H9 (cell line): ENCODE measurements around the gene ZRANB3. TPM values are rescaled to one million over a fixed set of nuclear protein-coding genes. Genes with fewer than 3 reads are reported as not detected.

Source experiments
- DNase-seq: peaks from one replicate; pipeline ENCODE4 v3.0.0-alpha.2; 2017
- H2AFZ ChIP-seq: one replicate; pipeline ENCODE4 v1.6.1; 2013; ENCODE audit warnings: mild to moderate bottlenecking, low read length, control low read depth, moderate library complexity
- H2AK5ac ChIP-seq: 2 replicates; pipeline ENCODE4 v1.6.1; 2013; ENCODE audit warnings: low read length, control low read depth, mixed read lengths; ENCODE audit not compliant: insufficient read length
- H2BK120ac ChIP-seq: one replicate; pipeline ENCODE4 v1.6.1; 2013; ENCODE audit warnings: low read depth, mild to moderate bottlenecking, low read length, control low read depth, inconsistent platforms; ENCODE audit not compliant: poor library complexity, severe bottlenecking
- H2BK12ac ChIP-seq: 2 replicates; pipeline ENCODE4 v1.6.1; 2013; ENCODE audit warnings: low read length, control low read depth, mixed read lengths, low read depth; ENCODE audit not compliant: insufficient read length
- H2BK15ac ChIP-seq: 2 replicates; pipeline ENCODE4 v1.6.1; 2013; ENCODE audit warnings: low read depth, low read length, control low read depth
- H2BK20ac ChIP-seq: one replicate; pipeline ENCODE4 v1.6.1; 2013; ENCODE audit warnings: low read depth, mild to moderate bottlenecking, low read length, control low read depth, inconsistent platforms; ENCODE audit not compliant: poor library complexity, severe bottlenecking
- H2BK5ac ChIP-seq: 2 replicates; pipeline ENCODE4 v1.6.1; 2013; ENCODE audit warnings: low read length, control low read depth, mixed read lengths; ENCODE audit not compliant: insufficient read length
- H3K14ac ChIP-seq: 2 replicates; pipeline ENCODE4 v1.6.1; 2013; ENCODE audit warnings: low read length, control low read depth; ENCODE audit not compliant: insufficient read depth
- H3K18ac ChIP-seq: 2 replicates; pipeline ENCODE4 v1.6.1; 2013; ENCODE audit warnings: low read depth, mild to moderate bottlenecking, mixed read lengths, low read length, control low read depth; ENCODE audit not compliant: insufficient read length
- H3K23ac ChIP-seq: 2 replicates; pipeline ENCODE4 v1.6.1; 2013; ENCODE audit warnings: low read length, control low read depth, mixed read lengths, low read depth; ENCODE audit not compliant: insufficient read length
- H3K23me2 ChIP-seq: 2 replicates; pipeline ENCODE4 v1.6.1; 2013; ENCODE audit warnings: low read depth, mild to moderate bottlenecking, mixed read lengths, low read length, control low read depth; ENCODE audit not compliant: insufficient read length, poor library complexity, severe bottlenecking
- H3K27ac ChIP-seq: 2 replicates; pipeline ENCODE4 v1.5.1; 2013; ENCODE audit warnings: low read length, control low read depth, mixed read lengths, low read depth; ENCODE audit not compliant: insufficient read length
- H3K27me3 ChIP-seq: 2 replicates; pipeline ENCODE4 v1.6.1; 2013; ENCODE audit warnings: low read length, control low read depth, inconsistent platforms; ENCODE audit not compliant: insufficient read depth
- H3K4ac ChIP-seq: 2 replicates; pipeline ENCODE4 v1.6.1; 2013; ENCODE audit warnings: low read depth, mild to moderate bottlenecking, control low read depth, inconsistent platforms, low read length, moderate library complexity
- H3K4me1 ChIP-seq: 2 replicates; pipeline ENCODE4 v1.6.1; 2013; ENCODE audit warnings: low read length, control low read depth, inconsistent platforms; ENCODE audit not compliant: insufficient read depth
- H3K4me2 ChIP-seq: 2 replicates; pipeline ENCODE4 v1.6.1; 2013; ENCODE audit warnings: low read length, control low read depth, mixed read lengths; ENCODE audit not compliant: insufficient read length, insufficient read depth
- H3K56ac ChIP-seq: 2 replicates; pipeline ENCODE4 v1.6.1; 2013; ENCODE audit warnings: low read depth, mild to moderate bottlenecking, mixed read lengths, low read length, control low read depth; ENCODE audit not compliant: insufficient read length
- H3K79me1 ChIP-seq: 2 replicates; pipeline ENCODE4 v1.6.1; 2013; ENCODE audit warnings: low read depth, mild to moderate bottlenecking, moderate library complexity, low read length, control low read depth, inconsistent platforms; ENCODE audit not compliant: insufficient read depth, poor library complexity, severe bottlenecking
- H3K79me2 ChIP-seq: 2 replicates; pipeline ENCODE4 v1.6.1; 2013; ENCODE audit warnings: low read length, control low read depth, inconsistent platforms; ENCODE audit not compliant: insufficient read depth
- H3K9ac ChIP-seq: 2 replicates; pipeline ENCODE4 v1.6.1; 2013; ENCODE audit warnings: low read length, control low read depth, mixed read lengths; ENCODE audit not compliant: insufficient read length; ENCODE audit errors: extremely low read depth
- H3K9me3 ChIP-seq: one replicate; pipeline ENCODE4 v1.6.1; 2013; ENCODE audit warnings: low read depth, low read length, inconsistent platforms; ENCODE audit not compliant: control insufficient read depth
- H3T11ph ChIP-seq: one replicate; pipeline ENCODE4 v1.6.1; 2013; ENCODE audit warnings: mild to moderate bottlenecking, low read length, control low read depth, inconsistent platforms
- H4K20me1 ChIP-seq: one replicate; pipeline ENCODE4 v1.6.1; 2013; ENCODE audit not compliant: control insufficient read depth, insufficient read length, insufficient read depth
- H4K5ac ChIP-seq: 2 replicates; pipeline ENCODE4 v1.6.1; 2013; ENCODE audit warnings: low read depth, mild to moderate bottlenecking, mixed read lengths, low read length, control low read depth; ENCODE audit not compliant: insufficient read length
- H4K8ac ChIP-seq: replicated peaks from 2 replicates; pipeline ENCODE4 v1.6.1; 2013; ENCODE audit warnings: low read length, control low read depth, mixed read lengths, low read depth; ENCODE audit not compliant: insufficient read length
- H4K91ac ChIP-seq: 2 replicates; pipeline ENCODE4 v1.6.1; 2013; ENCODE audit warnings: low read depth, mild to moderate bottlenecking, moderate library complexity, mixed read lengths, low read length, control low read depth; ENCODE audit not compliant: insufficient read length
- H3K27ac Mint-ChIP-seq, 3 experiments: 2 replicates in 2 of 3; 3 replicates in 1 of 3; pipeline ENCODE4 v1.8.0; 2020 to 2021; ENCODE audit warnings: mixed read lengths in 3 of 3, mild to moderate bottlenecking in 1 of 3, moderate library complexity in 1 of 3
- H3K27me3 Mint-ChIP-seq: 2 replicates; pipeline ENCODE4 v1.8.0; 2021; ENCODE audit warnings: low read depth, mild to moderate bottlenecking, moderate library complexity, mixed read lengths
- H3K36me3 Mint-ChIP-seq, 3 experiments: 2 replicates in 2 of 3; 3 replicates in 1 of 3; pipeline ENCODE4 v1.8.0; 2020 to 2021; ENCODE audit warnings: low read depth in 3 of 3, mixed read lengths in 3 of 3; ENCODE audit not compliant: insufficient read depth in 1 of 3
- H3K4me1 Mint-ChIP-seq, 2 experiments: 2 replicates each; pipeline ENCODE4 v1.8.0; 2020; ENCODE audit warnings: mixed read lengths in 2 of 2
- H3K4me3 Mint-ChIP-seq, 2 experiments: 2 replicates in 1 of 2; 3 replicates in 1 of 2; pipeline ENCODE4 v1.8.0; 2020 to 2021; ENCODE audit warnings: mild to moderate bottlenecking in 2 of 2, mixed read lengths in 2 of 2, moderate library complexity in 1 of 2
- H3K9me3 Mint-ChIP-seq, 2 experiments: 2 replicates in 1 of 2; 3 replicates in 1 of 2; pipeline ENCODE4 v1.8.0; 2020; ENCODE audit warnings: mild to moderate bottlenecking in 2 of 2, mixed read lengths in 2 of 2, moderate library complexity in 1 of 2
- WGBS: extraction: QIAGEN DNeasy Blood & Tissue Kit; methylation state at CpG from one replicate; pipeline ENCODE4 v1.1.7; 2013; ENCODE audit warnings: missing lambda C conversion rate, low lambda C conversion rate, mixed read lengths; ENCODE audit not compliant: insufficient read length; ENCODE audit errors: extremely low coverage; 5-methylcytosine and 5-hydroxymethylcytosine counted together
- total RNA-seq: library from RNA; stranded (reverse); gene quantifications from 2 replicates; pipeline ENCODE4 v1.2.1, GENCODE V29; 2021
- TF ChIP-seq, protein P1 (sequence below): fragments of 200-600 bp; sonication (generic); conservative IDR thresholded peaks from 3 replicates; pipeline ENCODE4 v1.8.0; 2021; ENCODE audit warnings: antibody characterized with exemption, mild to moderate bottlenecking

The ZRANB3 gene
- total RNA-seq, 1 experiment from 2014 or later: 16.7 TPM

DNA sequence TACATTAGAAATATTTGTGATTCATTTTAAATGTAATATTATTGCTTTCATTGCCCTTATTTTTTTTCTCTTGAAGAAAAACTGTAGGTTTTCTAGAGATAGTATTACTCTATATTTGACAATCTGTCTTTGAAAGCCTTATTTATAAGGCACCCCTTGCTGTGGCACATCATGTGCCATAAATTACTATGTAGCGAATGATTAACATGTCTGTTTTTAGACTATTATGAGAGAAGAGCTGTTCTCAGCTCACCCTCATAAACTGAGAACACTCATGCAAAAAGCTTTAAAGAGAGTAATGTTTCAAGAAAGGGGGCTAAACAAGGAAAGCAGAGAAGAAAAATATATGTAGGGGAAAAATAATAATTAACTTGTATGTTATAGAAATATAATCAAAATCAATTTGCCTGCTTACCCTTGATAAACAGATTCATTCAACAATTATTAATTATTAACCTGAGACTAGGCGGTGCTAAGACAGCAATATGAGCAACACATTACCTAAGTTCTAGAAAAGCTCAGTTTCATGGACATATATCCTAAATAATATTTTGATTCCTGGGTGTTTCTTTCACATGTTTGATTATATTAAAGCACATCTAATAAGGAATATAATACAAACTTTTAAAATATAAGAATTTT is 409.9 kb downstream of the ZRANB3 start:
- no peak for DNase-seq
- Histone ChIP-seq H2BK20ac (no peak overlapping the region), H3K4me1 (no peaks in the 10 kb centered on the region), H4K91ac (no peak overlapping the region), H2AFZ (no peak overlapping the region), H3K27me3 (no peaks in the 10 kb centered on the region), H3K23me2 (no peaks in the 10 kb centered on the region), H3K27ac (no peak overlapping the region), H3K9me3 (no peaks in the 10 kb centered on the region), H2BK12ac (no peak overlapping the region), H3K79me1 (no peaks in the 10 kb centered on the region), H2BK120ac (no peak overlapping the region), H4K5ac (no peak overlapping the region), H4K8ac (no peak overlapping the region), H2AK5ac (no peak overlapping the region), H3T11ph (no peak overlapping the region), H3K23ac (no peak overlapping the region), H3K18ac (no peak overlapping the region), H3K9ac (no peak overlapping the region), H2BK15ac (no peak overlapping the region), H3K14ac (no peak overlapping the region), H2BK5ac (no peak overlapping the region), H3K4me2 (no peak overlapping the region), H3K79me2 (no peaks in the 10 kb centered on the region), H3K56ac (no peak overlapping the region), H4K20me1 (no peaks in the 10 kb centered on the region), H3K4ac (no peak overlapping the region)
- H3K4me1 Mint-ChIP-seq: no peaks in the 10 kb centered on the region
- no peak overlapping the region for H3K4me3 Mint-ChIP-seq
- no peak overlapping the region for H3K27ac Mint-ChIP-seq
- TF ChIP-seq, protein P1, sequence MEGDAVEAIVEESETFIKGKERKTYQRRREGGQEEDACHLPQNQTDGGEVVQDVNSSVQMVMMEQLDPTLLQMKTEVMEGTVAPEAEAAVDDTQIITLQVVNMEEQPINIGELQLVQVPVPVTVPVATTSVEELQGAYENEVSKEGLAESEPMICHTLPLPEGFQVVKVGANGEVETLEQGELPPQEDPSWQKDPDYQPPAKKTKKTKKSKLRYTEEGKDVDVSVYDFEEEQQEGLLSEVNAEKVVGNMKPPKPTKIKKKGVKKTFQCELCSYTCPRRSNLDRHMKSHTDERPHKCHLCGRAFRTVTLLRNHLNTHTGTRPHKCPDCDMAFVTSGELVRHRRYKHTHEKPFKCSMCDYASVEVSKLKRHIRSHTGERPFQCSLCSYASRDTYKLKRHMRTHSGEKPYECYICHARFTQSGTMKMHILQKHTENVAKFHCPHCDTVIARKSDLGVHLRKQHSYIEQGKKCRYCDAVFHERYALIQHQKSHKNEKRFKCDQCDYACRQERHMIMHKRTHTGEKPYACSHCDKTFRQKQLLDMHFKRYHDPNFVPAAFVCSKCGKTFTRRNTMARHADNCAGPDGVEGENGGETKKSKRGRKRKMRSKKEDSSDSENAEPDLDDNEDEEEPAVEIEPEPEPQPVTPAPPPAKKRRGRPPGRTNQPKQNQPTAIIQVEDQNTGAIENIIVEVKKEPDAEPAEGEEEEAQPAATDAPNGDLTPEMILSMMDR: no peak
- no CpG with 5 or more reads among the region's 2 CpGs for WGBS
- H3K27me3 Mint-ChIP-seq: no peaks in the 10 kb centered on the region
- peaks cover 3 to 5% of the 10 kb centered on the region in 2 experiments; a peak in 2 of 5 replicates for H3K9me3 Mint-ChIP-seq
- H3K36me3 Mint-ChIP-seq: peaks cover 2 to 18% (median 17%) of the 10 kb centered on the region in 3 experiments; a peak in 5 of 7 replicates
